ENCODE data around the gene PXMP4.
"Not testable (repeated sequence)": the region's sequence is repeated elsewhere in the genome, so short reads cannot be mapped to it uniquely, and the experiment has no call there.

Gene PXMP4

GRCh38 chr20:33719989-33720709, at the start of gene PXMP4:
TSS of gene PXMP4 (minus strand) at chr20:33720310. CDS start at chr20:33720207, 103 bp downstream.
- FAIRE-seq (peak; percentile 99), DNase-seq (ENCODE audit: insufficient read length, low spot score) (peak; percentile 96)

GRCh38 chr20:33769043-33769442, 48.9 kb upstream of the PXMP4 start:
- FAIRE-seq (peak; percentile 40), DNase-seq (ENCODE audit: insufficient read length, low spot score) (no peak)

- DNase-seq (ENCODE audit: insufficient read length, low spot score) (no peak), FAIRE-seq (no peak)
Measured at GRCh38 chr20:33767777-33768138, 47.6 kb upstream of the PXMP4 start.

- FAIRE-seq (no peak), DNase-seq (ENCODE audit: insufficient read length, low spot score) (no peak)
Measured at GRCh38 chr20:33766686-33767085, 46.6 kb upstream of the PXMP4 start.

- DNase-seq (ENCODE audit: insufficient read length, low spot score) (no peak), FAIRE-seq (no peak)
Measured at GRCh38 chr20:33765592-33765991, 45.5 kb upstream of the PXMP4 start.

GRCh38 chr20:33765099-33765498, 45.0 kb upstream of the PXMP4 start:
- no peak for FAIRE-seq
- no peak for DNase-seq (ENCODE audit: insufficient read length, low spot score)

- DNase-seq (ENCODE audit: insufficient read length, low spot score): no peak
Measured at GRCh38 chr20:33761698-33762250, 41.7 kb upstream of the PXMP4 start.

GRCh38 chr20:33757458-33757857, 37.3 kb upstream of the PXMP4 start:
- no peak for FAIRE-seq
- no peak for DNase-seq (ENCODE audit: insufficient read length, low spot score)

More at GRCh38 chr20:33761698-33762250, 41.7 kb upstream of the PXMP4 start:
- no peak for FAIRE-seq

- FAIRE-seq (no peak), DNase-seq (ENCODE audit: insufficient read length, low spot score) (no peak)
Measured at GRCh38 chr20:33757046-33757445, 36.9 kb upstream of the PXMP4 start.

GRCh38 chr20:33755936-33756490, 35.9 kb upstream of the PXMP4 start:
- not testable (repeated sequence) for FAIRE-seq; DNase-seq (ENCODE audit: insufficient read length, low spot score)

- DNase-seq (ENCODE audit: insufficient read length, low spot score) (no peak), FAIRE-seq (no peak)
Measured at GRCh38 chr20:33753763-33754162, 33.7 kb upstream of the PXMP4 start.

GRCh38 chr20:33753143-33753542, 33.0 kb upstream of the PXMP4 start:
- FAIRE-seq (no peak), DNase-seq (ENCODE audit: insufficient read length, low spot score) (no peak)

- no peak for FAIRE-seq
- no peak for DNase-seq (ENCODE audit: insufficient read length, low spot score)
Measured at GRCh38 chr20:33751775-33752174, 31.7 kb upstream of the PXMP4 start.

GRCh38 chr20:33746325-33746998, 26.4 kb upstream of the PXMP4 start:
- DNase-seq (ENCODE audit: insufficient read length, low spot score): no peak
- FAIRE-seq: no peak

GRCh38 chr20:33744773-33745385, 24.8 kb upstream of the PXMP4 start:
- FAIRE-seq (no peak), DNase-seq (ENCODE audit: insufficient read length, low spot score) (no peak)

- DNase-seq (ENCODE audit: insufficient read length, low spot score) (no peak), FAIRE-seq (no peak)
Measured at GRCh38 chr20:33744181-33744580, 24.1 kb upstream of the PXMP4 start.

- no peak for FAIRE-seq
- DNase-seq (ENCODE audit: insufficient read length, low spot score): no peak
Measured at GRCh38 chr20:33740189-33740588, 20.1 kb upstream of the PXMP4 start.

- DNase-seq (ENCODE audit: insufficient read length, low spot score): no peak
- no peak for FAIRE-seq
Measured at GRCh38 chr20:33739493-33739892, 19.4 kb upstream of the PXMP4 start.

GRCh38 chr20:33736962-33737361, 16.9 kb upstream of the PXMP4 start:
- FAIRE-seq (no peak), DNase-seq (ENCODE audit: insufficient read length, low spot score) (no peak)

GRCh38 chr20:33733654-33734576, 13.8 kb upstream of the PXMP4 start:
- DNase-seq (ENCODE audit: insufficient read length, low spot score) (peak; percentile 13), FAIRE-seq (peak; percentile 56)
